A549 treated with DMSO at 1 μM for 4 hours (cell line): ENCODE data around the gene CRKL. TPM values are rescaled to one million over a fixed set of nuclear protein-coding genes. Genes with fewer than 3 reads are reported as not detected.

ENCODE experiments used
- total RNA-seq: library from RNA; stranded (reverse); fragments of 200-300 nt; extraction: Qiagen RNA extraction; gene quantifications from 5 replicates; pipeline ENCODE4 v1.2.3, GENCODE V29; 2022; ENCODE audit warnings: low read depth

CRKL gene
- total RNA-seq: 24.6 to 26.6 TPM (median 25.4 TPM) in 5 replicates

DNA sequence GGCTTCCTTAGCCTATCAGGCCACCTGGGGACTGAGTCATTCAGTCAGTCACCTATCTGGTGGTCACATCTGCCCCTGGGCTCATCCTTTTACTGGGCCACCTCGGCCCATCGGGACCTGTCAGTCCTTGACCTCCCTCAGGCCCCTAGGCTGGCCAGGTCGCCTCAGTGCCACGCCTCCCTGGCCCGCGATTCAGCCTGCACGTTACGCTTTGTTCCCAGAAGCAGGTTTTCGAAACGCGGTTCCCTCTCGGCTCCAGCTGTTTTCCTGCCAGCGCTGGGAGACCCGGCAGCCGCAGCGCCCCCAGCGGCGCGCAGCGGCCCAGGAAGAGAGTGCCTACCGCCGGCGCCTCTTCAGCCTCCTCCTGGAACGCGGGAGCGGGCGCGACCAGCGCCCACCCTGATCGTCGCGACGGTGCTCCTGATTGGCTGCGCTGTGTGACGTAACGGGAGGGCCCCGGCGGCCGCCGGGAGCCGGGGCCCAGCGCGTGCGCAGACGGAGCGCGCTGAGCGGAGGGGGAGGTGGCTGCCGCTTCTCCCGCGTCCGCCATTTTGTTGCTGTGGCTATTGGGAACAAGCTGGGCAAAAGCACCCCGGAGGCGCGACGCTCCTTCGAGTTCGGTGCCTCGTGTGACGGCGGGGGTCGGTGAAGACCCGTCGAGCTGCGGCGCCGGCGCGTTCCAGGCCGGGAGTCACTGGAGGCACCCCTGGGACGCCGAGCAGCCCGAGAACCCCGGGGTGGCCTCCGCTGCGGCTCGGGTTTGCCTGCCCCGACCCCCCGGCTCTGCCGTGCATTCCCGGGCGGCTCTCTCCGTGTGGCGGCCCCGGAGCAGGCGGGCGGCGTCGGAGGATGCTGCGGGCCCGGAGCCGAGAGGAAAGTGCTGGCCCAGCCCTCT lies at the start of gene CRKL:
CRKL (plus strand) TSS at position 492 of the 895 bp plus-strand sequence. CDS start 528 bp downstream, outside the sequence.

GRCh38 chr22:20966883-20967696 lies 49.9 kb downstream of the CRKL start, which contains the start of gene AIFM3:
Gene AIFM3, plus strand, starts transcription at chr22:20967255. Its CDS starts 690 bp downstream, at chr22:20967945.

DNA sequence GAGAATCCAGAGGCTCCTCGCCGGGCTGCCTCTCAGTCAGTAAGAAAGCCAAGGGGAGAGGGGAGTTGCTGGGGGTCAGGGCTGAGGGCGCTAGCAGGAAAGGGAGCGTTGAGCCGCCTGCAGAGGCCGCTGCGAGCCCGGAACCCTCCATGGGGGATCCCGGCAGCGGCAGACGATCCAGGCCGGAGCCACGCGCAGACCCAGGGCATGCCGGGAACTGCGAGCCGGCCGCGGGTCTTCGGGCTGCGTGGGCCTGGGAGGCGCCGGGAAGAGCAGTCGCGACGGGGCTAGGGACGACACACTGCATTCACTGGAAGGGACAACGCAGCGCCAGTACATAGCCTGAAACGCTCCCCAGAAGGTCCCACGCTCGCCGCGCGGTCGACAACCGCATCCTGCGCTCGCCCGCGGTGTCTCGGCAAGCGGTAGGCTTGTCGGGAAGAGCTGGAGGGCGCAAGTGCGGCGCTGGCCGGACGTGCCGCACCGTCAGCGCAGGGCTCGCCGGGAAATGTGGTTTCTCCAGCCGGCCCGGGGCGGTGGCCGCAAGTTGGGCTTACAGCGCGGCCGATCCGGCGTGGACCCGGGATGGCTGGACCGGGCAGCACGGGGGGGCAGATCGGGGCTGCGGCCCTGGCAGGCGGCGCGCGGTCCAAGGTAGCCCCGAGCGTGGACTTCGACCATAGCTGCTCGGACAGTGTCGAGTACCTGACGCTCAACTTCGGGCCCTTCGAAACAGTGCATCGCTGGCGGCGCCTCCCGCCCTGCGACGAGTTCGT lies 64.8 kb downstream of the CRKL start, which contains the start of gene LZTR1:
LZTR1 (plus strand) TSS at position 511 of the 776 bp plus-strand sequence; CDS start at position 586, 75 bp downstream.

DNA sequence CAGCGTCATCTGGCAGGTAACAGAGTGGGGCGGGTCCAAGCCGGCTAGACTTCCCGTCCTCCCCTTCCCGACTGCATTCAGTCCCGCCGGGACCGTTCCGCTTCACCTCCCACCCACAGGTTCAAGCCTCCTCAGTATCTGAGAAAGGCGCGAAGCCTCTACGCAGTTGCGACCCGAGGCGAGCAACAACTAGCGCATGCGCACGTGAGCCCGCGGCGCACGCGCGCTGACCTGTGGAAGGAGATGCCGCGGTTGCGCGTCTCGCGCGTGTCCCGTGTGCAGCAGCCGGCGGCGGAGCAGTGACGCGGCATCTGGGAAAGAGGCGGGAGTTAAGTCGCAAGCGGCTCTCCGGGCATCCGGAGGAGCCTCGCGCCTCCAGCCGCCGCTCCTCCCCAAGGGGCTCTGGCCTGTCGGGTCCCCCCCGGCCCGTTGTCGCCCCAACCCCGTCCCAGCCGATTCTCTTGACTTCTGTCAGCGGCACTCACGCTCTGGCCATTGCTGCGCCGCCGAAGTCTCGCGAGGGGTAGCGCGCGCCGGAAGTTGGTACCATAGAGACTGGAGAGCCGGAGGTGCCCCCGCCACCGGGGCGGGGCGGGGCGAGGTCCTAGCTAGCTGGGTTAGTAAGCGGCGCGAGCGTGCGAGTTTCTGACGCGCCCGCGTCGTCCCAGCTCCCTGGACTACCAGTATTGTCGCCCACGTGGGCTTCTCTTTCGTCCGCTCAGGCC lies 84.6 kb downstream of the CRKL start, which contains the start of gene THAP7:
THAP7 (minus strand) TSS at position 518 of the 725 bp plus-strand sequence; CDS start at position 311, 207 bp downstream.

Other genes with a start within 250 kb of the CRKL start
- gene SERPIND1, start 143.3 kb upstream of the CRKL start, total RNA-seq: not detected in 5 replicates
- 20.3 to 23.6 TPM (median 22.0 TPM) in 5 replicates for gene PI4KA, start 58.6 kb upstream of the CRKL start, total RNA-seq
- 14.2 to 20.6 TPM (median 18.7 TPM) in 5 replicates for gene SNAP29, start 58.4 kb upstream of the CRKL start, total RNA-seq
- gene AIFM3, start 49.8 kb downstream of the CRKL start, total RNA-seq: 2.4 to 4.2 TPM (median 3.4 TPM) in 5 replicates
- gene LZTR1, start 64.9 kb downstream of the CRKL start, total RNA-seq: 11.3 to 20.2 TPM (median 18.6 TPM) in 5 replicates
- gene THAP7, start 84.7 kb downstream of the CRKL start, total RNA-seq: 16.9 to 28.1 TPM (median 23.8 TPM) in 5 replicates
- 0.56 to 0.94 TPM (median 0.86 TPM) in 5 replicates for gene P2RX6, start 97.8 kb downstream of the CRKL start, total RNA-seq
- not detected in 5 replicates for gene SLC7A4, start 115.2 kb downstream of the CRKL start, total RNA-seq
- gene LRRC74B, start 128.5 kb downstream of the CRKL start, total RNA-seq: 0.05 to 0.06 TPM in 2 of 5 replicates, not detected in the others